ENCODE data around the gene RFX2. TPM values are rescaled to one million over a fixed set of nuclear protein-coding genes. Genes with fewer than 3 reads are reported as not detected.

RFX2 gene
- total RNA-seq, 1 donor from 2014 or later: 6.5 TPM

GRCh38 chr19:5953680-5954213 is 156.6 kb downstream of the RFX2 start:
- H3K4me3 ChIP-seq (ENCODE audit: low read depth, low read length): no peak overlapping the region
- H3K36me3 ChIP-seq (ENCODE audit: control insufficient read depth, insufficient read depth, low read length): no peaks in the 10 kb centered on the region
- no peak for TF ChIP-seq CTCF (IDR thresholded peaks at IDR 0.05; ENCODE audit: insufficient read depth, low read length, poor library complexity, severe bottlenecking)
- no peaks in the 10 kb centered on the region for H3K27me3 ChIP-seq (ENCODE audit: control insufficient read depth, insufficient read depth, low read length)
- DNase-seq (ENCODE audit: low read depth): no peak

GRCh38 chr19:5953030-5953589 is 157.2 kb downstream of the RFX2 start:
- no peaks in the 10 kb centered on the region for H3K36me3 ChIP-seq (ENCODE audit: control insufficient read depth, insufficient read depth, low read length)
- no peaks in the 10 kb centered on the region for H3K27me3 ChIP-seq (ENCODE audit: control insufficient read depth, insufficient read depth, low read length)
- TF ChIP-seq CTCF (IDR thresholded peaks at IDR 0.05; ENCODE audit: insufficient read depth, low read length, poor library complexity, severe bottlenecking): no peak
- H3K4me3 ChIP-seq (ENCODE audit: low read depth, low read length): no peak overlapping the region
- DNase-seq (ENCODE audit: low read depth): no peak

- DNase-seq (ENCODE audit: low read depth): no peak
- Histone ChIP-seq H3K4me3 (ENCODE audit: low read depth, low read length) (no peak overlapping the region), H3K27me3 (ENCODE audit: control insufficient read depth, insufficient read depth, low read length) (no peaks in the 10 kb centered on the region), H3K36me3 (ENCODE audit: control insufficient read depth, insufficient read depth, low read length) (no peaks in the 10 kb centered on the region)
- no peak for TF ChIP-seq CTCF (IDR thresholded peaks at IDR 0.05; ENCODE audit: insufficient read depth, low read length, poor library complexity, severe bottlenecking)
These were observed 157.9 kb downstream of the RFX2 start for GRCh38 chr19:5952193-5953029.

- Histone ChIP-seq H3K36me3 (ENCODE audit: control insufficient read depth, insufficient read depth, low read length) (no peaks in the 10 kb centered on the region), H3K4me3 (ENCODE audit: low read depth, low read length) (no peak overlapping the region), H3K27me3 (ENCODE audit: control insufficient read depth, insufficient read depth, low read length) (no peaks in the 10 kb centered on the region)
- TF ChIP-seq CTCF (IDR thresholded peaks at IDR 0.05; ENCODE audit: insufficient read depth, low read length, poor library complexity, severe bottlenecking): no peak
- no peak for DNase-seq (ENCODE audit: low read depth)
These were observed 158.9 kb downstream of the RFX2 start for GRCh38 chr19:5951338-5951861.

GRCh38 chr19:5950741-5951140 is 159.6 kb downstream of the RFX2 start:
- DNase-seq (ENCODE audit: low read depth): no peak
- H3K36me3 ChIP-seq (ENCODE audit: control insufficient read depth, insufficient read depth, low read length): no peaks in the 10 kb centered on the region

More at GRCh38 chr19:5950741-5951140, 159.6 kb downstream of the RFX2 start:
- no peaks in the 10 kb centered on the region for H3K27me3 ChIP-seq (ENCODE audit: control insufficient read depth, insufficient read depth, low read length)
- no peak for TF ChIP-seq CTCF (IDR thresholded peaks at IDR 0.05; ENCODE audit: insufficient read depth, low read length, poor library complexity, severe bottlenecking)
- H3K4me3 ChIP-seq (ENCODE audit: low read depth, low read length): no peak overlapping the region

Data from kidney epithelial cell (primary cell).